Activated T-cell treated with anti-CD3 and anti-CD28 coated beads, Interleukin-2, amount 50 U/mL, for 72 hours (primary cell): ENCODE data around the gene GDAP2. TPM values are rescaled to one million over a fixed set of nuclear protein-coding genes. Genes with fewer than 3 reads are reported as not detected.

ENCODE experiments used
- ATAC-seq, 2 donors: fragments of 150-1000 bp; cut with Tn5 transposase; replicated peaks in 1 of 2; 2 replicates each; pipeline ENCODE4 v1.10.0; 2021; ENCODE audit warnings: moderate library complexity in 2 of 2, mild to moderate bottlenecking in 1 of 2
- DNase-seq, 2 donors: peaks; one replicate each; pipeline ENCODE4 v3.0.0; 2021 to 2022; ENCODE audit warnings: mixed read lengths in 1 of 2
- H3K27ac Mint-ChIP-seq: one replicate; pipeline ENCODE4 v1.8.0; 2022; ENCODE audit warnings: mild to moderate bottlenecking, moderate library complexity, mixed read lengths
- H3K27me3 Mint-ChIP-seq: one replicate; pipeline ENCODE4 v1.8.0; 2022; ENCODE audit warnings: low read depth, mixed read lengths
- H3K36me3 Mint-ChIP-seq, 2 donors: one replicate each; pipeline ENCODE4 v1.8.0; 2022; ENCODE audit warnings: mixed read lengths in 2 of 2, mild to moderate bottlenecking in 1 of 2; ENCODE audit not compliant: insufficient read depth in 2 of 2
- H3K4me1 Mint-ChIP-seq: one replicate; pipeline ENCODE4 v1.8.0; 2022; ENCODE audit warnings: low read depth, mixed read lengths
- H3K4me3 Mint-ChIP-seq, 2 donors: one replicate each; pipeline ENCODE4 v1.8.0; 2022; ENCODE audit warnings: mild to moderate bottlenecking in 2 of 2, mixed read lengths in 2 of 2, moderate library complexity in 2 of 2
- H3K9me3 Mint-ChIP-seq, 2 donors: one replicate each; pipeline ENCODE4 v1.8.0; 2022; ENCODE audit warnings: mixed read lengths in 2 of 2
- total RNA-seq, 2 donors: library from RNA; stranded (reverse); gene quantifications; one replicate each; pipeline ENCODE4 v1.2.3, GENCODE V29; 2022

Gene GDAP2
- total RNA-seq, 2 donors from 2014 or later, result 27.9 to 28.4 TPM

GRCh38 chr1:117894078-117894477 lies 35.3 kb downstream of the GDAP2 start:
- ATAC-seq (no peak), DNase-seq (no peak)
- H3K4me1 Mint-ChIP-seq, result peaks cover 5% of the 10 kb centered on the region
- no peaks in the 10 kb centered on the region for H3K9me3 Mint-ChIP-seq
- H3K27ac Mint-ChIP-seq, result no peak overlapping the region
- no peak overlapping the region for H3K4me3 Mint-ChIP-seq
- H3K36me3 Mint-ChIP-seq, result peaks cover 0 to 4% of the 10 kb centered on the region in 2 donors
- no peaks in the 10 kb centered on the region for H3K27me3 Mint-ChIP-seq

GRCh38 chr1:117892512-117892911 lies 36.9 kb downstream of the GDAP2 start:
- Mint-ChIP-seq H3K4me3 (no peak overlapping the region), H3K9me3 (no peaks in the 10 kb centered on the region), H3K27ac (no peak overlapping the region), H3K27me3 (no peaks in the 10 kb centered on the region), H3K36me3 (peaks cover 0 to 4% of the 10 kb centered on the region in 2 donors), H3K4me1 (peaks cover 5% of the 10 kb centered on the region)
- no peak for ATAC-seq
- DNase-seq, result no peak

- no peak for ATAC-seq
- Mint-ChIP-seq H3K4me1 (peaks cover 2% of the 10 kb centered on the region), H3K36me3 (peaks cover 0 to 1% of the 10 kb centered on the region in 2 donors), H3K27me3 (no peaks in the 10 kb centered on the region), H3K4me3 (no peak overlapping the region), H3K27ac (no peak overlapping the region), H3K9me3 (no peaks in the 10 kb centered on the region)
- no peak for DNase-seq
Measured at GRCh38 chr1:117890452-117890851, 39.0 kb downstream of the GDAP2 start.

GRCh38 chr1:117886101-117886795 lies 43.2 kb downstream of the GDAP2 start:
- Mint-ChIP-seq H3K4me1 (no peaks in the 10 kb centered on the region), H3K36me3 (no peaks in the 10 kb centered on the region), H3K27ac (peak overlapping the region; percentile 85), H3K9me3 (no peaks in the 10 kb centered on the region), H3K27me3 (no peaks in the 10 kb centered on the region), H3K4me3 (no peak overlapping the region)
- no peak for ATAC-seq
- no peak for DNase-seq

GRCh38 chr1:117883616-117884015 lies 45.8 kb downstream of the GDAP2 start:
- Mint-ChIP-seq H3K4me3 (no peak overlapping the region), H3K9me3 (no peaks in the 10 kb centered on the region), H3K27me3 (no peaks in the 10 kb centered on the region), H3K36me3 (peaks cover 1 to 4% of the 10 kb centered on the region in 2 donors), H3K4me1 (no peaks in the 10 kb centered on the region), H3K27ac (no peak overlapping the region)
- ATAC-seq, result no peak
- no peak for DNase-seq

- DNase-seq (no peak), ATAC-seq (no peak)
- H3K27me3 Mint-ChIP-seq, result no peaks in the 10 kb centered on the region
- peaks cover 2 to 7% of the 10 kb centered on the region in 2 donors for H3K9me3 Mint-ChIP-seq
- H3K27ac Mint-ChIP-seq, result no peak overlapping the region
- no peak overlapping the region for H3K4me3 Mint-ChIP-seq
- peaks cover 20 to 27% of the 10 kb centered on the region in 2 donors for H3K36me3 Mint-ChIP-seq
- no peaks in the 10 kb centered on the region for H3K4me1 Mint-ChIP-seq
Measured at GRCh38 chr1:117879284-117879683, 50.1 kb downstream of the GDAP2 start.

GRCh38 chr1:117877823-117878222 lies 51.6 kb downstream of the GDAP2 start:
- no peak for ATAC-seq
- Mint-ChIP-seq H3K4me3 (no peak overlapping the region), H3K36me3 (peaks cover 25 to 38% of the 10 kb centered on the region in 2 donors), H3K9me3 (peaks cover 2 to 13% of the 10 kb centered on the region in 2 donors), H3K27ac (no peak overlapping the region), H3K4me1 (no peaks in the 10 kb centered on the region), H3K27me3 (no peaks in the 10 kb centered on the region)
- no peak for DNase-seq

GRCh38 chr1:117871013-117871412 lies 58.4 kb downstream of the GDAP2 start:
- Mint-ChIP-seq H3K9me3 (peaks cover 2 to 16% of the 10 kb centered on the region in 2 donors), H3K4me1 (no peaks in the 10 kb centered on the region), H3K4me3 (no peak overlapping the region), H3K27ac (no peak overlapping the region), H3K36me3 (peaks cover 32 to 43% of the 10 kb centered on the region in 2 donors), H3K27me3 (no peaks in the 10 kb centered on the region)
- no peak for ATAC-seq
- DNase-seq, result no peak

- no peaks in the 10 kb centered on the region for H3K9me3 Mint-ChIP-seq
Measured at GRCh38 chr1:117861694-117862093, 67.7 kb downstream of the GDAP2 start.

GRCh38 chr1:117860896-117861610 lies 68.4 kb downstream of the GDAP2 start:
- H3K36me3 Mint-ChIP-seq, result peaks cover 2% of the 10 kb centered on the region in 2 donors
- H3K4me3 Mint-ChIP-seq, result no peak overlapping the region
- no peaks in the 10 kb centered on the region for H3K9me3 Mint-ChIP-seq
- no peak overlapping the region for H3K27ac Mint-ChIP-seq
- no peaks in the 10 kb centered on the region for H3K27me3 Mint-ChIP-seq
- DNase-seq (no peak), ATAC-seq (no peak)
- no peaks in the 10 kb centered on the region for H3K4me1 Mint-ChIP-seq

More at GRCh38 chr1:117861694-117862093, 67.7 kb downstream of the GDAP2 start:
- ATAC-seq (no peak), DNase-seq (no peak)
- H3K27me3 Mint-ChIP-seq, result no peaks in the 10 kb centered on the region
- H3K36me3 Mint-ChIP-seq, result peaks cover 5 to 7% of the 10 kb centered on the region in 2 donors
- H3K27ac Mint-ChIP-seq, result no peak overlapping the region
- no peak overlapping the region for H3K4me3 Mint-ChIP-seq
- no peaks in the 10 kb centered on the region for H3K4me1 Mint-ChIP-seq

- H3K4me1 Mint-ChIP-seq, result no peaks in the 10 kb centered on the region
- no peak for DNase-seq
- no peaks in the 10 kb centered on the region for H3K27me3 Mint-ChIP-seq
- no peaks in the 10 kb centered on the region for H3K36me3 Mint-ChIP-seq
- no peak overlapping the region for H3K4me3 Mint-ChIP-seq
- ATAC-seq, result no peak
- H3K9me3 Mint-ChIP-seq, result no peaks in the 10 kb centered on the region
- H3K27ac Mint-ChIP-seq, result no peak overlapping the region
Measured at GRCh38 chr1:117859901-117860300, 69.5 kb downstream of the GDAP2 start.

GRCh38 chr1:117857418-117857817 lies 72.0 kb downstream of the GDAP2 start:
- H3K36me3 Mint-ChIP-seq, result no peaks in the 10 kb centered on the region
- H3K27me3 Mint-ChIP-seq, result no peaks in the 10 kb centered on the region
- no peak overlapping the region for H3K27ac Mint-ChIP-seq
- H3K4me3 Mint-ChIP-seq, result no peak overlapping the region
- ATAC-seq (no peak), DNase-seq (no peak)
- H3K4me1 Mint-ChIP-seq, result no peaks in the 10 kb centered on the region
- no peaks in the 10 kb centered on the region for H3K9me3 Mint-ChIP-seq

GRCh38 chr1:117852853-117853553 lies 76.4 kb downstream of the GDAP2 start:
- H3K27ac Mint-ChIP-seq, result no peak overlapping the region
- no peak for ATAC-seq
- no peaks in the 10 kb centered on the region for H3K36me3 Mint-ChIP-seq
- H3K9me3 Mint-ChIP-seq, result peaks cover 1 to 2% of the 10 kb centered on the region in 2 donors
- no peaks in the 10 kb centered on the region for H3K4me1 Mint-ChIP-seq
- DNase-seq, result no peak
- no peaks in the 10 kb centered on the region for H3K27me3 Mint-ChIP-seq
- H3K4me3 Mint-ChIP-seq, result no peak overlapping the region
